Thyroid gland (tissue), 4 donors: ENCODE measurements around the gene TAS1R3.

Source experiments
- POLR2A ChIP-seq, 2 donors: fragments of 450-650 bp; IDR thresholded peaks; one replicate each; pipeline ENCODE4 v1.6.1; 2017; ENCODE audit warnings: antibody characterized with exemption in 2 of 2, mild to moderate bottlenecking in 2 of 2, moderate library complexity in 1 of 2
- TF ChIP-seq, protein P1 (sequence below), 6 experiments: fragments of 200-600 bp in 3 of 6; fragments of 450-650 bp in 3 of 6; sonication (generic) in 3 of 6; IDR thresholded peaks; one replicate each; pipeline ENCODE4 v1.5.1; 2016 to 2019; ENCODE audit warnings: antibody characterized with exemption in 6 of 6, mild to moderate bottlenecking in 2 of 6, inconsistent platforms in 1 of 6, moderate library complexity in 1 of 6

DNA sequence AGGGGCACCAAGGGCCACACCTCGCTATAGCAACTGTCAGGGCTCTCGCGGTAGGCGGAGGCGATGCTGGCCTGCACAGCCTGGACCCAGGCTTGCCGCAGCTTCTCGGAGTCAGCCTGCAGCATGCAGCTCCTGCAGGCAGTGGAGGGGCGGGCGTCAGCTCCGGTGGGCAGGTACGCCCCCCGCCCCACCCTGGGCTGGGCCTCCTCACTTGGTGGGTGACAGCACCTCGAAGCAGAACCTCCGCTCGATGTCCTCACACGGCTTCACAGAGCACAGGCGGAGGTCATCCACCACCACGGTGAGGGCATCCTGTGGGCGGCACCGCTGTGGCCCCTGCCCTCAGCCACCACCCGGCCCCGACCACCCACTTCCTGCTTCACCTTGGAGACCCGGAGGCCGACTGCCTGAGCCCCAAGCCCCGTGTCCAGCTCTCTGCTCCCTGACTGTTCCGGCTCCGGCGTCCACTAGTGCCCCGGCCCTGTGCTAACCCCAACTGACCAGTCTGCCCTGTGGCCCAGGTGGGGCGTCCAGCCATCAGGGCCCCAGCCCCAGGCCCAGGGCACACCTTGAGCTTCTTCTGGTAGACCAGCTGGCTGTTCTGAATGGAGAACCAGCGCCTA lies 33.2 kb upstream of the TAS1R3 start:
- TF ChIP-seq POLR2A (IDR thresholded peaks at IDR 0.05): no peak
- TF ChIP-seq, protein P1, sequence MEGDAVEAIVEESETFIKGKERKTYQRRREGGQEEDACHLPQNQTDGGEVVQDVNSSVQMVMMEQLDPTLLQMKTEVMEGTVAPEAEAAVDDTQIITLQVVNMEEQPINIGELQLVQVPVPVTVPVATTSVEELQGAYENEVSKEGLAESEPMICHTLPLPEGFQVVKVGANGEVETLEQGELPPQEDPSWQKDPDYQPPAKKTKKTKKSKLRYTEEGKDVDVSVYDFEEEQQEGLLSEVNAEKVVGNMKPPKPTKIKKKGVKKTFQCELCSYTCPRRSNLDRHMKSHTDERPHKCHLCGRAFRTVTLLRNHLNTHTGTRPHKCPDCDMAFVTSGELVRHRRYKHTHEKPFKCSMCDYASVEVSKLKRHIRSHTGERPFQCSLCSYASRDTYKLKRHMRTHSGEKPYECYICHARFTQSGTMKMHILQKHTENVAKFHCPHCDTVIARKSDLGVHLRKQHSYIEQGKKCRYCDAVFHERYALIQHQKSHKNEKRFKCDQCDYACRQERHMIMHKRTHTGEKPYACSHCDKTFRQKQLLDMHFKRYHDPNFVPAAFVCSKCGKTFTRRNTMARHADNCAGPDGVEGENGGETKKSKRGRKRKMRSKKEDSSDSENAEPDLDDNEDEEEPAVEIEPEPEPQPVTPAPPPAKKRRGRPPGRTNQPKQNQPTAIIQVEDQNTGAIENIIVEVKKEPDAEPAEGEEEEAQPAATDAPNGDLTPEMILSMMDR (IDR thresholded peaks at IDR 0.05): no peak
